GM06990 (cell line): Measurements from ENCODE around the gene CTU2.

Experiments used
- DNase-seq: peaks from one replicate; pipeline ENCODE4 v3.0.0-alpha.2; 2011; ENCODE audit not compliant: insufficient read length; ENCODE audit errors: extremely low read depth
- H3K27me3 ChIP-seq: replicated peaks from 2 replicates; pipeline ENCODE4 v1.6.0; 2011; ENCODE audit warnings: low read length; ENCODE audit not compliant: control insufficient read depth, insufficient read depth
- H3K36me3 ChIP-seq: 2 replicates; pipeline ENCODE4 v1.5.1; 2011; ENCODE audit warnings: low read length; ENCODE audit not compliant: control insufficient read depth, insufficient read depth
- H3K4me3 ChIP-seq: replicated peaks from 2 replicates; pipeline ENCODE4 v1.5.1; 2011; ENCODE audit warnings: low read depth, mild to moderate bottlenecking, control low read depth, low read length
- CTCF ChIP-seq: IDR thresholded peaks from 2 replicates; pipeline ENCODE4 v1.5.1; 2011; ENCODE audit warnings: low read length, control low read depth, mild to moderate bottlenecking, inconsistent platforms; ENCODE audit not compliant: insufficient read depth, poor library complexity, severe bottlenecking

CTU2 gene

GRCh38 chr16:88677721-88678120, 28.6 kb upstream of the CTU2 start:
- no peak for DNase-seq
- no peak overlapping the region for H3K4me3 ChIP-seq
- TF ChIP-seq CTCF = no peak
- no peaks in the 10 kb centered on the region for H3K27me3 ChIP-seq
- H3K36me3 ChIP-seq = peaks cover 3% of the 10 kb centered on the region

- no peak overlapping the region for H3K4me3 ChIP-seq
- no peak for DNase-seq
- peaks cover 3% of the 10 kb centered on the region for H3K36me3 ChIP-seq
- TF ChIP-seq CTCF = no peak
- no peaks in the 10 kb centered on the region for H3K27me3 ChIP-seq
Measured at GRCh38 chr16:88678224-88678979, 27.9 kb upstream of the CTU2 start.

GRCh38 chr16:88680554-88681083, 25.7 kb upstream of the CTU2 start:
- no peak for DNase-seq
- no peak for TF ChIP-seq CTCF
- H3K4me3 ChIP-seq = peak overlapping the region; percentile 39; the same call in 1 of the 2 replicates
- no peaks in the 10 kb centered on the region for H3K27me3 ChIP-seq
- peaks cover 3% of the 10 kb centered on the region for H3K36me3 ChIP-seq

GRCh38 chr16:88681084-88681680, 25.1 kb upstream of the CTU2 start:
- peak; percentile 90 for TF ChIP-seq CTCF
- Histone ChIP-seq H3K36me3 (peaks cover 3% of the 10 kb centered on the region), H3K4me3 (peak overlapping the region; percentile 39), H3K27me3 (no peaks in the 10 kb centered on the region)
- DNase-seq = peak; percentile 80

DNA sequence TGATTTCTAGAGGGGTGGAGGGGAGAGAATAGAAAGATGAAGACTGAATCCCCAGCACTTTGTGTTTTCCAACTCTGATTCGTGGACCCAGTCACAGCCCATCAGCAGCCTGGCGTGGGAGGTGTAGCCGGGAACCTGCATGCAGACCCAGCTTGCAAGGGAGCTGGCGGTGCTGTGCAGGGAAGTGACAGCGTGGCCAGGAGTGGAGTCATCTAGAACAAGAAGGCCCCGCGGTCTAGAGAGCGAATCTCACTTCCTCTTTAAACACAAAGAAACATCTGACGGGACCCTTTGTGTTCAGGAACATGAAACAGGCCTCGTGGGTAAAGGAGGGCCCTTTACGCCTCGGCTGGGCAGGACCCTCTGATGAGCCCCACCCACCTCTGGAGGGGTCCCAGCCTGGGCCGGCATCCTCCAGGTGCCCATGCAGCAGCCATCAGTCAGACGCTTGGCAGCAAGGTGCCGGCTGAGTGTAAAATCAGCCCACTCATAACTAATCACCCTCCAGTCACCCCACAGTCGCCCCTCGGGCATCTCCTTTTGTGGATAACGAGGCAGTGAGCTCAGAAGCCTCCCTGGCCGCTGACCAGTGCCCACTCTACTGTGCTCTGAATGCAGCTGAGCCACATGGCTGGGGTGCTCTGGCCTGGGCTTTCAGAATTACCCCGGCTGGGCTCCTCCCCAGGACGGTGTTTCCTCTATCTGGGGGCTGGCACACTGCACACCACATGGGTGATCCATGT, 24.4 kb upstream of the CTU2 start:
- peak; percentile 85 for DNase-seq
- peak overlapping the region; percentile 39 for H3K4me3 ChIP-seq
- no peaks in the 10 kb centered on the region; the same call in 1 of the 2 replicates for H3K27me3 ChIP-seq
- H3K36me3 ChIP-seq = peaks cover 3% of the 10 kb centered on the region
- no peak for TF ChIP-seq CTCF
